Measurements from ENCODE around the gene SLC31A1. TPM values are rescaled to one million over a fixed set of nuclear protein-coding genes. Genes with fewer than 3 reads are reported as not detected.

Gene SLC31A1
- total RNA-seq, 4 donors from 2014 or later: 5.8 to 36.2 (median 15.4) TPM

- in situ Hi-C loops (cut with MboI; ENCODE audit: low pct_ligation_motif_present in 1 of 4, low pct_unique_long_range_greater_than_20kb in 1 of 4, low sequenced_read_pairs in 3 of 4) (no loop called here), intact Hi-C loops (cut with DNase I; ENCODE audit: low total_unique reads) (no loop called here)
- no peaks in the 10 kb centered on the region for H3K9me3 ChIP-seq
- TF ChIP-seq EP300 (IDR thresholded peaks at IDR 0.05; ENCODE audit: low read depth): no peak
- TF ChIP-seq POLR2AphosphoS5 (IDR thresholded peaks at IDR 0.05): no peak
- no peak for TF ChIP-seq CTCF (IDR thresholded peaks at IDR 0.05)
- no peak overlapping the region for H3K4me3 ChIP-seq
- no peak overlapping the region for H3K27ac ChIP-seq
- H3K27me3 ChIP-seq: no peaks in the 10 kb centered on the region
- H3K36me3 ChIP-seq: peaks cover 0 to 29% (median 5%) of the 10 kb centered on the region in 4 donors
- 90 to 92% methylated on average over 9 to 10 of the region's 10 CpGs for WGBS, 2 donors (ENCODE audit: low coverage in 1 of 2)
- H3K4me1 ChIP-seq: no peaks in the 10 kb centered on the region
- no peak for DNase-seq
Measured at GRCh38 chr9:113210815-113211214, 10.5 kb upstream of the SLC31A1 start.

- in situ Hi-C loops (cut with MboI; ENCODE audit: low pct_ligation_motif_present in 1 of 4, low pct_unique_long_range_greater_than_20kb in 1 of 4, low sequenced_read_pairs in 3 of 4): no loop called here
- intact Hi-C loops (cut with DNase I; ENCODE audit: low total_unique reads): no loop called here
- Histone ChIP-seq H3K36me3 (peaks cover 0 to 8% (median 0%) of the 10 kb centered on the region in 4 donors), H3K27ac (no peak overlapping the region), H3K4me3 (no peak overlapping the region), H3K4me1 (peaks cover 9 to 21% (median 12%) of the 10 kb centered on the region in 4 donors), H3K9me3 (no peaks in the 10 kb centered on the region), H3K27me3 (no peaks in the 10 kb centered on the region)
- DNase-seq: no peak
- 68 to 69% methylated on average over 3 of the region's 3 CpGs for WGBS, 2 donors (ENCODE audit: low coverage in 1 of 2)
- no peak for TF ChIP-seq POLR2A (IDR thresholded peaks at IDR 0.05)
- TF ChIP-seq EP300 (IDR thresholded peaks at IDR 0.05; ENCODE audit: low read depth): no peak
- no peak for TF ChIP-seq CTCF (IDR thresholded peaks at IDR 0.05)
- no peak for TF ChIP-seq POLR2AphosphoS5 (IDR thresholded peaks at IDR 0.05)
Measured at GRCh38 chr9:113215132-113215531, 6.2 kb upstream of the SLC31A1 start.

GRCh38 chr9:113216406-113216805 lies 4.9 kb upstream of the SLC31A1 start:
- DNase-seq: no peak
- TF ChIP-seq POLR2AphosphoS5 (IDR thresholded peaks at IDR 0.05) (no peak), POLR2A (IDR thresholded peaks at IDR 0.05) (no peak)
- Histone ChIP-seq H3K27ac (no peak overlapping the region), H3K36me3 (no peaks in the 10 kb centered on the region), H3K9me3 (no peaks in the 10 kb centered on the region), H3K27me3 (no peaks in the 10 kb centered on the region), H3K4me1 (peaks cover 10 to 24% (median 18%) of the 10 kb centered on the region in 4 donors), H3K4me3 (no peak overlapping the region)
- in situ Hi-C loops (cut with MboI; ENCODE audit: low pct_ligation_motif_present in 1 of 4, low pct_unique_long_range_greater_than_20kb in 1 of 4, low sequenced_read_pairs in 3 of 4): no loop called here
- WGBS, 2 donors (ENCODE audit: low coverage in 1 of 2): 91 to 92% methylated on average over 3 of the region's 3 CpGs
- intact Hi-C loops (cut with DNase I; ENCODE audit: low total_unique reads): no loop called here

- WGBS, 2 donors (ENCODE audit: low coverage in 1 of 2): 36 to 57% methylated on average over 3 of the region's 3 CpGs
- peaks cover 17 to 46% (median 31%) of the 10 kb centered on the region in 4 donors for H3K4me1 ChIP-seq
- intact Hi-C loops (cut with DNase I; ENCODE audit: low total_unique reads): no loop called here
- H3K9me3 ChIP-seq: no peaks in the 10 kb centered on the region
- H3K36me3 ChIP-seq: no peaks in the 10 kb centered on the region
- in situ Hi-C loops (cut with MboI; ENCODE audit: low pct_ligation_motif_present in 1 of 4, low pct_unique_long_range_greater_than_20kb in 1 of 4, low sequenced_read_pairs in 3 of 4): no loop called here
- H3K27me3 ChIP-seq: no peaks in the 10 kb centered on the region
- DNase-seq: no peak
- H3K27ac ChIP-seq: peak overlapping the region; percentile 37 to 95 (median 92)
- peak overlapping the region in 1 of 4 donors; percentile 95 for H3K4me3 ChIP-seq
- no peak for TF ChIP-seq POLR2A (IDR thresholded peaks at IDR 0.05)
- TF ChIP-seq CTCF (IDR thresholded peaks at IDR 0.05): no peak
- no peak for TF ChIP-seq POLR2AphosphoS5 (IDR thresholded peaks at IDR 0.05)
- TF ChIP-seq EP300 (IDR thresholded peaks at IDR 0.05; ENCODE audit: low read depth): no peak
Measured at GRCh38 chr9:113219186-113219936, 2.0 kb upstream of the SLC31A1 start.

Measured in transverse colon (tissue), 4 donors.